GM18519 (cell line): Measurements from ENCODE around the gene SLC25A48.

Source experiments
- ATAC-seq: cut with Tn5 transposase; IDR thresholded peaks from one replicate; pipeline ENCODE4 v1.9.1; 2021; ENCODE audit warnings: mild to moderate bottlenecking, moderate library complexity; ENCODE audit not compliant: unreplicated experiment, low FRiP score

Gene SLC25A48

DNA sequence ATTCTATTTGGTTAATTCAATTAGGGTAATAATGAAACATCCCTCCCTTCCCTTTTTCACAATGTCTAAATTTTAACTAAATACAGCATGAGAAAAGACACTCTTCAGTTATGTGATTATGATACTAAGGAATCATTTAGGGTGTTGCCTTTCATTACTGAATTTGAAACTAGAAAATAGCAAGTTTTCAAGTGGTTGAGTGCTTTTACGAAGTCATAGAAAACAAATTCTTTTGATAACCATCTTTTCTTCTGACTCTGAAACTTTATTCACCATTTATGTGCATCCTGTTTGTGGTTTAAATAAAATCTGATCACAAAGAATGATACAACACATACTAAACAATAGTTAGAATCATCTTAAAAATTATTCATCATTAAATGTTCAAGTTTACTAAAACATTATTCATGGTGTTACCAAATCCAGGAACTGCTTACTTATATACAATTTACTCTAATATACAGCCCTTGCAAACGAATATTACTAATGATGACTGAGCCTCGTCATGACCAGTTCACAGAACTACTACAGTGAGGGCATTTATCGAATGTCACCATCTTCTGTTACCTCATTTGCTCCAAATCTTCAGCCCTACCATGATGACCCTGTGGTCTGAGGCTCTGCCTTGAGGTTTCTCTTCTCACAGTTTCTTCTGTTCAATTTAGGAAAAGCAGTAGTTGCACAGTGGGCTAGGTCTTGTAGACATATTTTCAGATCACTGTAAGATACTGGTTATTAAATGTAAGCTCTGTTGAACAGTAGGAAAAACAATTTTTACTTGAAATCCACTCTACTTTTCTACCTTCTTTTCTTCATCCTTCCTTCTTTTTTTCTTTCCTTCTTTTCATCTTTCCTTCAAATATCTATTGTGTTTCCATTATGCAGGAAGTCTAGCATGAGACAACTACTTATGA, 79.5 kb downstream of the SLC25A48 start:
- no peak for ATAC-seq

- no peak for ATAC-seq
These were observed 81.1 kb downstream of the SLC25A48 start for GRCh38 chr5:135915466-135916001.

GRCh38 chr5:135916638-135917263, 82.3 kb downstream of the SLC25A48 start:
- no peak for ATAC-seq

DNA sequence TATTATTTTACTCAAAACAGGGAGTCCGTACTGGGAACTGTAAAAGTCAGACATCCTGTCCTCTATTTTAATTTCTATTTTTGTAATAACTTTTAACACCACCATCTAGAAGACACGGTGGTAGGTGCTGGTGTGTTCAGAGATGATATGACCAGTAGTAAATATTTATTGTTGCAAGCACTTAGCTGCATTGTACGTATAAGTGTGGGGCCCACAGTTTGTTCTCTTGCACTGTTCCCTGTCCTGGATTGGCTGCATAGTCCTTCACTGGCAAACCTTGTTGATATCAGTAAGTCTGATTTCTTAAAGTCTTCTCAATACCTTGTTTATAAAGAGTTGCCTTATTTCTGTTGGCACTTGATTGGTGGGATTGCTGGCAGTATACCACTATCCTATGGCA, 85.7 kb downstream of the SLC25A48 start:
- no peak for ATAC-seq

GRCh38 chr5:135921388-135921787, 86.9 kb downstream of the SLC25A48 start:
- ATAC-seq, result no peak

- ATAC-seq, result no peak
These were observed 95.8 kb downstream of the SLC25A48 start for GRCh38 chr5:135930029-135930948.

DNA sequence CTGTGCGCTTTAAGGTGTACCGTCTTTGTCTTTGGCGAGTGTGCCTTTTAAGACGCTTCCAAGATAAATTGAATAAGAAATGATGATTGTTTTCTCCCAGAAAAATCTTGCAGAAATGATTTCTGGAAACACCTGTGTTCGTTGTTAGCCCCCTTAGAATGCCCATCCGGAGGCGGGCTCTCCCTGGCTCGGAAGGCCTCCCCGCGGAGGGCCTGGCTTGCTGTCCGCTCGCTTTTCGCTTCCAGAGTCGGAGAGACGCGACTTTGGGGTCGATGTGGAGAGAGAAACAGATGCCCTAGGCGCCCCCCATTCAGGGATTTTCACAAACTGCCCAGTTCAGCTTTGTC, 96.5 kb downstream of the SLC25A48 start:
- ATAC-seq, result no peak

DNA sequence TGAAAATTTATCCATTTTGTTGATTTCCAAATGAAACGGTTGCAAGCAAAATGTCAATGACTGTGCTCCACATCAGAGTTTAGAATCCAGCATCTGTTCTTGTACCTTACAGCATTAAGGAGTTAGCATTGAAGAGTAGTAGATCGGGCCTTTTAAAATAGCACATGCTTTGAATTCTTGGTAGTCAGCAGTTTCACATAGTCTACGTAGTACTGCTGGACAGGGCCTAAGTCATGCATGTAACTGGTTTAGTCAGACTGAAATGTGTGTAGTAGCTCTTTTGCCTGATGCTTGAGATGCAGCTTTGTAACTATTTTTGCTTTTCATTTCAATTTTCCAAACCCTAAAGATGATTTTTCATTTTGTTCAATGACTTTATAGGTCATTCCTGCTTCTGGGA, 100.5 kb downstream of the SLC25A48 start:
- no peak for ATAC-seq

DNA sequence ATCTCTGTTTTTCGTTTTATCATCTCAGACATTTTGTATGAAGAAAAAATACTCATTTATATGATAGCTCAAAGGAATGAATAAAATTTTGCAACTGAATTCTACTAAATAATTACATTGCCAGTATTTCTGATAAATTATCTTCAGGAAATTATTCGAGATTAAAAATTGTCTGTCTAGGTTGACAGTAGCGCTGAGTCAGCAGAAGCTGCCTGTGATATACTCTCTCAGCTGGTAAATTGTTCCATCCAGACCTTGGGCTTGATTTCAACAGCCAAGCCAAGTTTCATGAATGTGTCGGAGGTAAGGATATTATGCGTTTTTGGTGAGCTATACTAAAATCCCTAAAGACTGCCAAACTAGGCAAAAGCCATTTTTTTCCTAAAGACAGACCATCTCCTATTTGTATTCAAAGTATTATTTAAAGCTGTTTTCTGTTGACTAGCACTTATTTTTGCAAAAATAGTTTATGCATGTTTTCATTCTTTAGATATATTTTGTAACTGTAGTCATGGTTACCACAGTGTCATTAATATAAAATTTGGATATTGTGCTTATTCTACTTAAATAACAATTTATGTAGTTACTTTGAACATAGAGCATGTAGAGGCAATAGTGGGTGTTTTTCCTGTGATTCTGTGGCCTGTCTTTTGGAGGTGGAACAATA, 102.9 kb downstream of the SLC25A48 start:
- no peak for ATAC-seq
